ENCODE results near the gene CD22. TPM values are rescaled to one million over a fixed set of nuclear protein-coding genes. Genes with fewer than 3 reads are reported as not detected.

The CD22 gene
- total RNA-seq, 1 donor from 2014 or later, result 0.70 TPM

Small RNA genes lying within 50 kb of the gene (microRNA-seq; reads per million reads assigned to microRNA genes)
- not detected for gene MIR5196

Other genes starting within 250 kb of the CD22 start
- gene FXYD3, start 213.4 kb upstream of the CD22 start, total RNA-seq, result not detected
- gene LGI4, start 194.1 kb upstream of the CD22 start, total RNA-seq, result 8.1 TPM
- gene FXYD1, start 190.4 kb upstream of the CD22 start, total RNA-seq, result 613 TPM
- gene FXYD7, start 185.9 kb upstream of the CD22 start, total RNA-seq, result not detected
- 19.0 TPM for gene FXYD5, start 174.5 kb upstream of the CD22 start, total RNA-seq
- gene FAM187B, start 100.4 kb upstream of the CD22 start, total RNA-seq, result not detected
- gene LSR, start 80.2 kb upstream of the CD22 start, total RNA-seq, result 3.4 TPM
- gene USF2, start 60.2 kb upstream of the CD22 start, total RNA-seq, result 174 TPM
- gene HAMP, start 46.7 kb upstream of the CD22 start, total RNA-seq, result not detected
- gene MAG, start 37.0 kb upstream of the CD22 start, total RNA-seq, result not detected
- gene FFAR1, start 18.7 kb downstream of the CD22 start, total RNA-seq, result not detected
- not detected for gene FFAR3, start 29.3 kb downstream of the CD22 start, total RNA-seq
- not detected for gene GPR42, start 41.9 kb downstream of the CD22 start, total RNA-seq
- 0.97 TPM for gene FFAR2, start 119.1 kb downstream of the CD22 start, total RNA-seq
- gene KRTDAP, start 161.3 kb downstream of the CD22 start, total RNA-seq, result not detected
- 4.2 TPM for gene DMKN, start 184.5 kb downstream of the CD22 start, total RNA-seq
- not detected for gene SBSN, start 199.1 kb downstream of the CD22 start, total RNA-seq
- gene GAPDHS, start 204.3 kb downstream of the CD22 start, total RNA-seq, result not detected
- gene TMEM147, start 216.4 kb downstream of the CD22 start, total RNA-seq, result 64.4 TPM
- not detected for gene ATP4A, start 234.5 kb downstream of the CD22 start, total RNA-seq